SJSA1 (cell line): Measurements from ENCODE around the gene PTP4A1. TPM values are rescaled to one million over a fixed set of nuclear protein-coding genes. Genes with fewer than 3 reads are reported as not detected.
A peak's percentile ranks its signal among the peaks of the same experiment; 100 is the strongest.
"Not testable (repeated sequence)": the region's sequence is repeated elsewhere in the genome, so short reads cannot be mapped to it uniquely, and the experiment has no call there.

Experiments
- DNase-seq, 2 experiments: peaks; one replicate each; pipeline ENCODE4 v3.0.0-alpha.2; 2015 to 2020; ENCODE audit warnings: low spot score in 2 of 2, low read depth in 1 of 2
- H3K27ac ChIP-seq: fragments of 250-450 bp; sonication (Bioruptor Pico); 2 replicates; pipeline ENCODE4 v1.5.1; 2020; ENCODE audit warnings: mild to moderate bottlenecking, moderate library complexity
- H3K27me3 ChIP-seq: fragments of 250-450 bp; sonication (Bioruptor Pico); replicated peaks from 2 replicates; pipeline ENCODE4 v1.5.1; 2020; ENCODE audit warnings: mild to moderate bottlenecking, moderate library complexity
- H3K36me3 ChIP-seq: fragments of 250-450 bp; sonication (Bioruptor Pico); 2 replicates; pipeline ENCODE4 v1.5.1; 2020; ENCODE audit warnings: mild to moderate bottlenecking
- H3K4me1 ChIP-seq: fragments of 250-450 bp; sonication (Bioruptor Pico); replicated peaks from 2 replicates; pipeline ENCODE4 v1.6.1; 2021; ENCODE audit warnings: mild to moderate bottlenecking
- H3K4me3 ChIP-seq: fragments of 250-450 bp; sonication (Bioruptor Pico); 2 replicates; pipeline ENCODE4 v1.5.1; 2020; ENCODE audit warnings: mild to moderate bottlenecking
- H3K9me3 ChIP-seq: fragments of 250-450 bp; sonication (Bioruptor Pico); replicated peaks from 2 replicates; pipeline ENCODE4 v1.5.1; 2020; ENCODE audit warnings: mild to moderate bottlenecking
- total RNA-seq: library from RNA; depleted of rRNA; stranded (reverse); fragments of >200 nt; shearing (Covaris generic); gene quantifications from 2 replicates; pipeline ENCODE4 v1.2.3, GENCODE V29; 2014; rRNA removed

The PTP4A1 gene
- total RNA-seq, result 15.7 TPM in 1 of 2 replicates, not detected in the other

DNA sequence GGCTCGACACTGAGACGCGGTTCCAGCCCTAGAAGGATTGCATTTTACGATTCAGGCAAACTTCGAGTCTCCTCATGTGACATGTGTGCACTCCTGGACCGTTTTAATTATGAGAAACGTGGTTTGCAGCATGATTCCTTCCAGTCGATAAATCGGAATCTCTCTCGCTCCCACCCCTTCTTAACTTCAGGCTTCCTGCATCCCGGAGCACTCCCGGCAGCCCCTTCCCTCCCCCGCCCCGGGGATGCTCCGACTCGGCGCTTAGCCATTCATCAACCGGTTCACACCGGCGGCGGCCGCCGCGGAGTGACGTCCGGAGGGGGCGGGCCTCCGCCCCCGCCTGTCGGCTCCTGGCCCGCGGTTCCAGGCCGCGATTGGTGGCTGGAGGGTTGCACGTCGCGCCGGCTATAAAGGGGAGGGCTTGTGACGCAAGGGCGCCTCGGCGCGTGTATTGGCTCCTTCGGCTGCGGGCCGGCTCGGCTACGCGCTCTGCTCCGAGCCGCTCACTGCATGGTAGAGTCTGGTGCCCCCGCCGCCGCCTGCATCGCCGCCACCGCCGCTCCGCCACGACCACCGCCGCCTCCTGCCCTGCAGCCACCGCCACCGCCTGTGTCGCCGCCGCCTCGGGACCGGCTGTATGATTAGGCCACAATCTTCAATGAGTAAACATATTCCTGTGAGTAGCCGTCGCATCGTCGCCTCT lies at the start of gene PTP4A1, which contains the start of gene LOC128125822:
PTP4A1 (plus strand) TSS at position 437 of the 703 bp plus-strand sequence. CDS start 4,401 bp downstream, outside the sequence.
LOC128125822 (plus strand) TSS at position 437 of the 703 bp plus-strand sequence.
- no peaks in the 10 kb centered on the region for H3K9me3 ChIP-seq
- peak within 1 kb of the TSS; percentile 91 for H3K27ac ChIP-seq
- H3K4me1 ChIP-seq, result peaks cover 14% of the 10 kb centered on the region
- H3K36me3 ChIP-seq, result peaks cover 28% of the 10 kb centered on the region
- H3K4me3 ChIP-seq, result peak within 1 kb of the TSS; percentile 92
- peak; percentile 97 for DNase-seq
- no peaks in the 10 kb centered on the region for H3K27me3 ChIP-seq

DNA sequence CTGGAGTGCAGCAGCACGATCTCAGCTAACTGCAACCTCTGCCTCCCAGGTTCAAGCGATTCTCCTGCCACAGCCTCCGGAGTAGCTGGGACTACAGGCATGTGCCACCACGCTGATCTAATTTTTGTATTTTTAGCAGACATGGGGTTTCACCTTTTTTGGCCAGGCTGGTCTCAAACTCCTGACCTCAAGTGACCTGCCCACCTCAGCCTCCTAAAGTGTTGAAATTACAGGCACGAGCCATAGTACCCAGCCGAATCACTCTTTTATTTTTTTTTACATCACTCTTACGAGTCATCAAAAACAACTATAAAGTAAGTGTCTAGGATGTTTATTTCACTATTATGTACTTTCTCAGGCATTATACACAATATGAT lies 49.4 kb upstream of the PTP4A1 start:
- not testable (repeated sequence) for H3K9me3 ChIP-seq, H3K4me3 ChIP-seq, H3K4me1 ChIP-seq, H3K27ac ChIP-seq, H3K27me3 ChIP-seq, DNase-seq, H3K36me3 ChIP-seq

GRCh38 chr6:63523630-63524029 lies 48.6 kb upstream of the PTP4A1 start:
- Histone ChIP-seq H3K9me3 (no peaks in the 10 kb centered on the region), H3K4me1 (no peaks in the 10 kb centered on the region), H3K4me3 (no peak overlapping the region), H3K27me3 (no peaks in the 10 kb centered on the region), H3K27ac (no peak overlapping the region), H3K36me3 (no peaks in the 10 kb centered on the region)
- no peak for DNase-seq

DNA sequence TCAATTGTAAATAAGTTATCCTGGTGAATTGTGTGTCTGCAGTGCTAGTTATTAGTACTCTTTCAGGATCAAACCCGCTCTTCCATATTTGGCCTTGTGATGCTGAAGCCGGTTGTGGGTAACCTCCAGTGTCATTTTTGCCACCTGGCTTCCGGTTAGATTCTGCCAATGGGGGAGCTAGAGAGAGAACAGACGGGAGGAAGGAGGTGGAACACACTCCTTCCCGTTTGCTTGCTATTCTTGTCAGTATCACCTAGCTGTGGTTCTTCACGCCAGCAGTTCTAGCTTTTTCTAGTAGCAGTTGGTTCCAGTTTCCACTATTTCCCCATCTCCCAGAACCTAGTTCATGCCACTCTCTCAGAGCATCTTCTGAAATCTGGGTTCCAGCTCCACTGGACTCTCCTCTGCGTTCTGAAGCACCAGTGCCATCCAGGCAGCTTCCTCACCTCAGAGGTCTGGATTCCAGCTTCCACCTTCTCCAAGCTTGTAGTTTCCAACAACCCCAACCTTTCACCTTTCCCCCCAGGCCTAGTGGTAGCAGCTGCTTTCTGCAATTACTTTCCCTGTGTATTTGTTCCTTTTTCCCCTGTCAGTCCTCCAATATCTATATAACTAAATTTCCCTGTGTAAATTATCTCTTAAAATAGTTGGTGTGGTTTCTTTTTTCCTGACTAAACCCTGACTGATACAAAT lies 46.9 kb upstream of the PTP4A1 start:
- H3K27ac ChIP-seq, result no peak overlapping the region

GRCh38 chr6:63526931-63527330 lies 45.3 kb upstream of the PTP4A1 start:
- Histone ChIP-seq H3K4me3 (no peak overlapping the region), H3K27ac (no peak overlapping the region), H3K9me3 (no peaks in the 10 kb centered on the region), H3K27me3 (no peaks in the 10 kb centered on the region), H3K36me3 (no peaks in the 10 kb centered on the region), H3K4me1 (no peaks in the 10 kb centered on the region)
- no peak for DNase-seq

More for the DNA sequence above, 46.9 kb upstream of the PTP4A1 start:
- H3K9me3 ChIP-seq, result no peaks in the 10 kb centered on the region
- H3K36me3 ChIP-seq, result no peaks in the 10 kb centered on the region
- no peak overlapping the region for H3K4me3 ChIP-seq
- H3K4me1 ChIP-seq, result no peaks in the 10 kb centered on the region
- H3K27me3 ChIP-seq, result no peaks in the 10 kb centered on the region
- no peak for DNase-seq

GRCh38 chr6:63527658-63528514 lies 44.4 kb upstream of the PTP4A1 start:
- Histone ChIP-seq H3K27ac (no peak overlapping the region), H3K36me3 (no peaks in the 10 kb centered on the region)
- DNase-seq, result peak; percentile 39 to 51

DNA sequence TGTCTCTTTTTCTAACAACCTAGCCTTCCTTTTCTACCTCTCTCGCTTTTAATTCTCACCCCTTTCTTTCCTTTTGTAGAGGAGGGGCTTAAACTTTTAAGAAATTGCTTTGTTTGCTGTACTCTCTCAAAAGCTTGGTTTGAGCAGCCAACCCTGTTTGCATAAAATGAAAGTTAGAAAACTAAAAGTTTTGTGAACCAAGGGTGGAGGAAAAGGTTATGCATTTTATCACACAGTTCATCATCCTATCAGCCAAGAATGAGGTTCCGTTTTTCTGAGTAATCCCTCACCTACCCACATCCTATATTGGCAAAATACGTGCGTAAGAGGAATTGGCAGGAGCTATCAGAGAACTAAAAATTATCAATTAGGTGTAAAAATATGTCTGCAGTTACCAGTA lies 42.8 kb upstream of the PTP4A1 start:
- Histone ChIP-seq H3K4me3 (no peak overlapping the region), H3K27ac (no peak overlapping the region), H3K36me3 (no peaks in the 10 kb centered on the region), H3K9me3 (no peaks in the 10 kb centered on the region), H3K27me3 (no peaks in the 10 kb centered on the region), H3K4me1 (no peaks in the 10 kb centered on the region)
- DNase-seq, result no peak

More at GRCh38 chr6:63527658-63528514, 44.4 kb upstream of the PTP4A1 start:
- H3K4me1 ChIP-seq, result no peaks in the 10 kb centered on the region
- no peaks in the 10 kb centered on the region for H3K27me3 ChIP-seq
- H3K4me3 ChIP-seq, result no peak overlapping the region
- no peaks in the 10 kb centered on the region for H3K9me3 ChIP-seq

DNA sequence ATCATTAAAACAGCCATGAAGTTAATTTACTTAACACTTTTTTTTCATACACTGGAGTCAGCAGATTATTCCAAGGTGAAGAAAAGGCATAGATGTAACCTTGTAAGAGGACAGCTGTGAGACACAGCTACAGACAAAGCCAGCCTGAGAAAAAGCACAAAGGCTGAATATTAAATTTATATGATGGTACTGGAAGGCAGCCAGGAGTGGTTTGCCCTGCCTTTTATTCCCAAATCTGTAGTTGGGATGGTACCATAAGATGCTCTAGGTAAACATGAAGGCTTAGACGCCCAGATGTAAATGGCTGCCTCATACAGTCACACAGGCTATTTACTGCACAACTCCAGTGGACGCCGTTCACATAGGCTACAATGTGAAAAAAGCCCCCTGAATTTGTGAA lies 42.1 kb upstream of the PTP4A1 start:
- no peaks in the 10 kb centered on the region for H3K9me3 ChIP-seq
- no peak overlapping the region for H3K27ac ChIP-seq

DNA sequence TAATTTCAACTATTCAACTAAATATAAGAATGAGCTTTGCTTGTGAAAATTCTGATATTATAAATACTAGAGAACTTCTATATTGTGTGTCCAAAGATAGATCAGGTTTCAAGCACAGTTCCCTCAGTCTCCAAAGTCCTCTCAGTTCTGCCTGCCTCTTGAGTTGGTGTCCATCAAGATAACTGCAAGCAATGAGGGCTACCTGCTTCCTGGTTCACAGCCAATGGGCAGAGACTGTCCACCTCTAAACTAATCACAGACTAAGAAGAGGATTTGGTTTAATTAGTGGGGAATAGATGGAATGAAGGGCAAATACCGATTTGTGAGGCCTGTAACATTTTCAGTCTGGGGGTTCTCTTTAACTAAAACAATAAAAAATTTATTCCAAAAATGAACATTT lies 41.3 kb upstream of the PTP4A1 start:
- no peaks in the 10 kb centered on the region for H3K9me3 ChIP-seq
- H3K4me3 ChIP-seq, result no peak overlapping the region
- no peaks in the 10 kb centered on the region for H3K27me3 ChIP-seq
- H3K4me1 ChIP-seq, result no peaks in the 10 kb centered on the region
- H3K27ac ChIP-seq, result no peak overlapping the region
- DNase-seq, result no peak
- H3K36me3 ChIP-seq, result no peaks in the 10 kb centered on the region

More for the DNA sequence above, 42.1 kb upstream of the PTP4A1 start:
- Histone ChIP-seq H3K36me3 (no peaks in the 10 kb centered on the region), H3K27me3 (no peaks in the 10 kb centered on the region), H3K4me3 (no peak overlapping the region), H3K4me1 (no peaks in the 10 kb centered on the region)
- no peak for DNase-seq

GRCh38 chr6:63533026-63533425 lies 39.3 kb upstream of the PTP4A1 start:
- DNase-seq, result no peak
- Histone ChIP-seq H3K4me1 (no peaks in the 10 kb centered on the region), H3K9me3 (no peaks in the 10 kb centered on the region), H3K36me3 (no peaks in the 10 kb centered on the region), H3K4me3 (no peak overlapping the region), H3K27me3 (no peaks in the 10 kb centered on the region), H3K27ac (no peak overlapping the region)

DNA sequence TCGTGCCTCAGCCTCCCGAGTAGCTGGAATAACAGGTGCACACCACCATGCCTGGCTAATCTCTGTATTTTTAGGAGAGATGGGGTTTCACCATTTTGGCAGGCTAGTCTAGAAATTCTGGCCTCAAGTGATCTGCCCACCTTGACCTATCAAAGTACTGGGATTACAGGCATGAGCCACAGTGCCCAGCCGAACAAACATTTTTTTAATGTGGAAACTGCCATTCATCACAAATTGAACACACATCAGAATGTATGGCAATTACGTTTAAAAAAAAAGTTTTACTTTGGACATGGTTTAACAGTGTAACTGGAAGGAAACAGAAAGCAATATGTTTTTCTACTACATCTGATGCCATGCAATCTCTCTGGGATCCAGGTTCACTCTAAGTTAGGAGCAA lies 38.3 kb upstream of the PTP4A1 start:
- H3K4me1 ChIP-seq, result no peaks in the 10 kb centered on the region
- H3K36me3 ChIP-seq, result no peaks in the 10 kb centered on the region
- H3K9me3 ChIP-seq, result no peaks in the 10 kb centered on the region
- no peak for DNase-seq
- no peak overlapping the region for H3K27ac ChIP-seq
- H3K27me3 ChIP-seq, result no peaks in the 10 kb centered on the region
- H3K4me3 ChIP-seq, result no peak overlapping the region

DNA sequence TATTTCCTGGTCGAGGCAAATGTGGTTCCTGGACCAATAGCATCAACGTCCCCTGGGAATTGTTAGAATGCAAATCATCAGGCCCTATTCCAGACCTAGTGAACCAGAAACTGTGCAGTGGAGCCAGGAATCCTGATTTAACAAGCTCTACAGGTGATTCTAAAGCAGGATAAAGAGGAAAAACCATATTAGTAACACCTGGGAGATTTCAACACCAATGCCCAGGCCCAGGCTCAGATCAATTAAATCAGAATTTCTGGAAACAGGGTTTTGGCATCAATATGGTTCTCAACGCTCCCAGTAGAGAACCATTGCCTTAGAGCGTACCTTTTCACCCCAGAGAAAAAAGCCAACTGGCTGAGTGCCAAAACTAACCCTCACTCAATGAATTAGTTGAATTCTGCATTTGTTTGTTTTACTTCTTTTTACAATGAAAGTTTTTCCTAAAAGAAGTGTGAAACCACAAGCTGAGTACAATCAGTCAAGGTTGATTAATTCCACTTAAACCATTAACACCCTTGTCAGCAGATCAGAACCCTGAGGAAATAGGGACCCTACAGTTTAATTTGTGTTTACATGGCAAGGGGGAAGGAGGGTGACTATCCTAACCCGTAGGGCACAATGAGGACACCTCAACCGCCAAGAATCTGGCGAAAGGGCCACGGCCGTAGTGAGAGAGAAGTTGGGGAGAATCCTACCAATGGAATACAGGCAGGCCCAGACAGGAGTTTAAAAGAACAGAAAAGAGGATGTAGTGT lies 34.9 kb upstream of the PTP4A1 start:
- no peaks in the 10 kb centered on the region for H3K36me3 ChIP-seq
- H3K4me1 ChIP-seq, result no peaks in the 10 kb centered on the region
- no peak for DNase-seq
- H3K27me3 ChIP-seq, result no peaks in the 10 kb centered on the region
- H3K9me3 ChIP-seq, result no peaks in the 10 kb centered on the region
- no peak overlapping the region for H3K4me3 ChIP-seq
- no peak overlapping the region for H3K27ac ChIP-seq

- Histone ChIP-seq H3K9me3 (no peaks in the 10 kb centered on the region), H3K27ac (no peak overlapping the region), H3K4me3 (no peak overlapping the region), H3K36me3 (no peaks in the 10 kb centered on the region), H3K27me3 (no peaks in the 10 kb centered on the region), H3K4me1 (no peaks in the 10 kb centered on the region)
- DNase-seq, result no peak
Measured at GRCh38 chr6:63537959-63538300, 34.4 kb upstream of the PTP4A1 start.
